Cardiac muscle cell (in vitro differentiated cells and primary cell): ENCODE measurements around the gene YEATS2. TPM values are rescaled to one million over a fixed set of nuclear protein-coding genes. Genes with fewer than 3 reads are reported as not detected.

ENCODE experiments used
- DNase-seq, 2 donors: peaks; one replicate each; pipeline versions ENCODE4 v3.0.0 to v3.0.0-alpha.2; 2010 to 2017; ENCODE audit warnings: low read depth in 1 of 2, low spot score in 1 of 2
- H3K27ac ChIP-seq: fragments of 200-600 bp; sonication (generic); 2 replicates; pipeline ENCODE4 v1.5.1; 2016
- H3K27me3 ChIP-seq: fragments of 200-600 bp; sonication (generic); 2 replicates; pipeline ENCODE4 v1.6.0; 2016; ENCODE audit warnings: control low read depth
- H3K36me3 ChIP-seq: fragments of 200-600 bp; sonication (generic); 2 replicates; pipeline ENCODE4 v1.5.1; 2016; ENCODE audit warnings: control low read depth
- H3K4me1 ChIP-seq: fragments of 200-600 bp; sonication (generic); 2 replicates; pipeline ENCODE4 v1.8.1; 2017; ENCODE audit warnings: low read depth, mild to moderate bottlenecking, mixed run types
- H3K4me3 ChIP-seq: fragments of 200-600 bp; sonication (generic); 2 replicates; pipeline ENCODE4 v1.5.1; 2016; ENCODE audit warnings: mild to moderate bottlenecking
- H3K9me3 ChIP-seq: fragments of 200-600 bp; sonication (generic); 2 replicates; pipeline ENCODE4 v1.5.1; 2017; ENCODE audit warnings: low read depth, mild to moderate bottlenecking, control low read depth
- CTCF ChIP-seq: IDR thresholded peaks from 2 replicates; pipeline ENCODE4 v1.5.1; 2012; ENCODE audit warnings: low read depth, mild to moderate bottlenecking, low read length
- polyA plus RNA-seq: library from polyadenylated mRNA; unstranded; fragments of >200 nt; fragmentation: Nextera tagmentation; extraction: Ambion mirVana; gene quantifications from 2 replicates; pipeline ENCODE4 v1.2.1, GENCODE V29; 2016
- total RNA-seq: library from RNA; depleted of rRNA; stranded (reverse); fragments of >200 nt; gene quantifications from 2 replicates; pipeline ENCODE4 v1.2.3, GENCODE V29; 2016

Gene YEATS2
- total and polyA plus RNA-seq, 2 experiments from 2014 or later = 15.7 to 34.9 TPM

GRCh38 chr3:183844606-183845005 is 147.0 kb downstream of the YEATS2 start:
- Histone ChIP-seq H3K4me1 (no peaks in the 10 kb centered on the region), H3K9me3 (no peaks in the 10 kb centered on the region), H3K27me3 (no peaks in the 10 kb centered on the region), H3K27ac (no peak overlapping the region), H3K36me3 (peaks cover 48% of the 10 kb centered on the region), H3K4me3 (no peak overlapping the region)
- DNase-seq = peak in 1 of 2 donors; percentile 64
- no peak for TF ChIP-seq CTCF

- Histone ChIP-seq H3K9me3 (no peaks in the 10 kb centered on the region), H3K4me1 (no peaks in the 10 kb centered on the region), H3K27me3 (no peaks in the 10 kb centered on the region), H3K36me3 (peaks cover 44% of the 10 kb centered on the region), H3K27ac (no peak overlapping the region), H3K4me3 (no peak overlapping the region)
- TF ChIP-seq CTCF = no peak
- no peak for DNase-seq
These were observed 147.5 kb downstream of the YEATS2 start for GRCh38 chr3:183845090-183845489.

GRCh38 chr3:183845608-183846288 is 148.2 kb downstream of the YEATS2 start:
- peaks cover 38% of the 10 kb centered on the region for H3K36me3 ChIP-seq
- TF ChIP-seq CTCF = no peak

GRCh38 chr3:183854318-183855035 is 156.9 kb downstream of the YEATS2 start:
- H3K36me3 ChIP-seq = peaks cover 20% of the 10 kb centered on the region
- no peak for TF ChIP-seq CTCF
- no peak for DNase-seq
- no peak overlapping the region for H3K4me3 ChIP-seq
- no peak overlapping the region for H3K27ac ChIP-seq
- H3K4me1 ChIP-seq = no peaks in the 10 kb centered on the region
- H3K9me3 ChIP-seq = no peaks in the 10 kb centered on the region
- no peaks in the 10 kb centered on the region for H3K27me3 ChIP-seq

More at GRCh38 chr3:183845608-183846288, 148.2 kb downstream of the YEATS2 start:
- Histone ChIP-seq H3K4me1 (no peaks in the 10 kb centered on the region), H3K27ac (no peak overlapping the region), H3K27me3 (no peaks in the 10 kb centered on the region), H3K4me3 (no peak overlapping the region), H3K9me3 (no peaks in the 10 kb centered on the region)
- no peak for DNase-seq

GRCh38 chr3:183857863-183858262 is 160.3 kb downstream of the YEATS2 start:
- Histone ChIP-seq H3K9me3 (no peaks in the 10 kb centered on the region), H3K4me3 (no peak overlapping the region), H3K36me3 (peaks cover 35% of the 10 kb centered on the region), H3K27ac (no peak overlapping the region), H3K27me3 (no peaks in the 10 kb centered on the region), H3K4me1 (no peaks in the 10 kb centered on the region)
- peak in 1 of 2 donors; percentile 2 for DNase-seq
- TF ChIP-seq CTCF = no peak

Other genes with a start within 250 kb of the YEATS2 start
- 0.03 and 0.04 TPM in 2 replicates for gene KLHL6, start 142.1 kb upstream of the YEATS2 start, total RNA-seq
- gene KLHL6, start 142.1 kb upstream of the YEATS2 start, polyA plus RNA-seq = 0.09 TPM in 1 of 2 replicates, not detected in the other
- gene KLHL24, start 62.2 kb upstream of the YEATS2 start, total RNA-seq = 68.6 and 159 TPM in 2 replicates
- 37.3 and 39.9 TPM in 2 replicates for gene KLHL24, start 62.2 kb upstream of the YEATS2 start, polyA plus RNA-seq
- 7.8 and 8.1 TPM in 2 replicates for gene MAP6D1, start 127.8 kb downstream of the YEATS2 start, total RNA-seq
- gene MAP6D1, start 127.8 kb downstream of the YEATS2 start, polyA plus RNA-seq = 10.2 and 10.3 TPM in 2 replicates
- 37.5 and 44.6 TPM in 2 replicates for gene PARL, start 187.1 kb downstream of the YEATS2 start, total RNA-seq
- gene PARL, start 187.1 kb downstream of the YEATS2 start, polyA plus RNA-seq = 82.2 and 99.9 TPM in 2 replicates